Spinal cord (tissue), 10 donors: ENCODE results near the gene KIF26A. TPM values are rescaled to one million over a fixed set of nuclear protein-coding genes. Genes with fewer than 3 reads are reported as not detected.
"Not testable (repeated sequence)": the region's sequence is repeated elsewhere in the genome, so short reads cannot be mapped to it uniquely, and the experiment has no call there.

ENCODE experiments used
- DNase-seq, 6 donors: peaks; one replicate each; pipeline versions ENCODE4 v3.0.0 to v3.0.0-alpha.2; 2013 to 2015; ENCODE audit warnings: low spot score in 6 of 6, low read depth in 4 of 6
- H3K27ac ChIP-seq: one replicate; pipeline ENCODE4 v1.5.1; 2013; ENCODE audit warnings: low read depth, low read length, control low read depth
- H3K27me3 ChIP-seq: one replicate; pipeline ENCODE4 v1.6.1; 2013; ENCODE audit warnings: low read length; ENCODE audit not compliant: control insufficient read depth, insufficient read depth
- H3K36me3 ChIP-seq: one replicate; pipeline ENCODE4 v1.6.1; 2013; ENCODE audit warnings: low read length; ENCODE audit not compliant: control insufficient read depth, insufficient read depth
- H3K4me1 ChIP-seq: one replicate; pipeline ENCODE4 v1.6.1; 2013; ENCODE audit warnings: low read length; ENCODE audit not compliant: control insufficient read depth, insufficient read depth
- H3K4me3 ChIP-seq: one replicate; pipeline ENCODE4 v1.5.1; 2013; ENCODE audit warnings: low read depth, low read length, control low read depth
- H3K9me3 ChIP-seq: one replicate; pipeline ENCODE4 v1.6.1; 2013; ENCODE audit warnings: low read length; ENCODE audit not compliant: control insufficient read depth, insufficient read depth
- WGBS: methylation state at CpG from one replicate; pipeline ENCODE4 v1.1.5; 2013; ENCODE audit warnings: missing lambda C conversion rate; ENCODE audit not compliant: insufficient coverage; 5-methylcytosine and 5-hydroxymethylcytosine counted together
- polyA plus RNA-seq, 2 donors: library from polyadenylated mRNA; unstranded; fragments of 120-200 nt; gene quantifications; one replicate each; pipeline ENCODE4 v1.2.1, GENCODE V29; 2013; ENCODE audit not compliant: insufficient read length in 2 of 2
- total RNA-seq, 2 donors: library from RNA; depleted of rRNA in 1 of 2; stranded (reverse); fragments of 120-200 nt in 1 of 2; fragments of >200 nt in 1 of 2; gene quantifications; one replicate each; pipeline versions ENCODE4 v1.2.3 to v1.2.4, GENCODE V29; 2013 to 2014
- donor health status: healthy.

KIF26A gene
- total and polyA plus RNA-seq, 4 donors = 4.3 to 15.5 (median 10.0) TPM

GRCh38 chr14:104223101-104224041, 85.0 kb downstream of the KIF26A start:
- Histone ChIP-seq H3K4me1 (peaks cover 56% of the 10 kb centered on the region), H3K9me3 (peaks cover 5% of the 10 kb centered on the region), H3K27ac (peak overlapping the region; percentile 33), H3K36me3 (no peaks in the 10 kb centered on the region), H3K27me3 (peaks cover 13% of the 10 kb centered on the region), H3K4me3 (peak overlapping the region; percentile 21)
- 41% methylated on average over 36 of the region's 41 CpGs for WGBS
- peak in 2 of 6 donors; percentile 75 to 80 for DNase-seq

- WGBS = 35% methylated on average over 3 of the region's 8 CpGs
- peak in 2 of 6 donors; percentile 47 to 49 for DNase-seq
- no peak overlapping the region for H3K27ac ChIP-seq
- peaks cover 56% of the 10 kb centered on the region for H3K4me1 ChIP-seq
- H3K36me3 ChIP-seq = no peaks in the 10 kb centered on the region
- peaks cover 5% of the 10 kb centered on the region for H3K9me3 ChIP-seq
- H3K27me3 ChIP-seq = peaks cover 13% of the 10 kb centered on the region
- H3K4me3 ChIP-seq = peak overlapping the region; percentile 21
These were observed 85.7 kb downstream of the KIF26A start for GRCh38 chr14:104224131-104224505.

GRCh38 chr14:104224506-104225277, 86.3 kb downstream of the KIF26A start:
- Histone ChIP-seq H3K27ac (no peak overlapping the region), H3K36me3 (no peaks in the 10 kb centered on the region), H3K4me1 (peaks cover 53% of the 10 kb centered on the region), H3K4me3 (no peak overlapping the region), H3K27me3 (peaks cover 11% of the 10 kb centered on the region), H3K9me3 (peaks cover 5% of the 10 kb centered on the region)
- peak in 1 of 6 donors; percentile 54 for DNase-seq
- 54% methylated on average over 16 of the region's 19 CpGs for WGBS

- H3K9me3 ChIP-seq, H3K27me3 ChIP-seq, H3K27ac ChIP-seq, H3K4me3 ChIP-seq, DNase-seq, H3K36me3 ChIP-seq: not testable (repeated sequence)
- H3K4me1 ChIP-seq = peaks cover 45% of the 10 kb centered on the region
- WGBS = 40% methylated on average over 12 of the region's 28 CpGs
These were observed 87.1 kb downstream of the KIF26A start for GRCh38 chr14:104225278-104226190.

- DNase-seq = no peak
- Histone ChIP-seq H3K27ac (no peak overlapping the region), H3K4me3 (no peak overlapping the region), H3K4me1 (peaks cover 33% of the 10 kb centered on the region), H3K36me3 (no peaks in the 10 kb centered on the region), H3K27me3 (no peaks in the 10 kb centered on the region), H3K9me3 (peaks cover 5% of the 10 kb centered on the region)
- 85% methylated on average over 9 of the region's 17 CpGs for WGBS
These were observed 88.3 kb downstream of the KIF26A start for GRCh38 chr14:104226421-104227383.

GRCh38 chr14:104227806-104228205, 89.4 kb downstream of the KIF26A start:
- Histone ChIP-seq H3K27ac (no peak overlapping the region), H3K36me3 (no peaks in the 10 kb centered on the region), H3K27me3 (no peaks in the 10 kb centered on the region), H3K4me3 (no peak overlapping the region), H3K4me1 (peaks cover 22% of the 10 kb centered on the region), H3K9me3 (peaks cover 5% of the 10 kb centered on the region)
- DNase-seq = no peak
- WGBS = 85% methylated on average over 1 of the region's 1 CpG

GRCh38 chr14:104228221-104228620, 89.8 kb downstream of the KIF26A start:
- Histone ChIP-seq H3K27me3 (no peaks in the 10 kb centered on the region), H3K9me3 (peaks cover 5% of the 10 kb centered on the region), H3K27ac (no peak overlapping the region), H3K36me3 (no peaks in the 10 kb centered on the region), H3K4me1 (peaks cover 18% of the 10 kb centered on the region), H3K4me3 (no peak overlapping the region)
- no peak for DNase-seq
- WGBS = 88% methylated on average over 7 of the region's 7 CpGs

- H3K4me3 ChIP-seq = no peak overlapping the region
- H3K27me3 ChIP-seq = no peaks in the 10 kb centered on the region
- peaks cover 11% of the 10 kb centered on the region for H3K4me1 ChIP-seq
- peaks cover 8% of the 10 kb centered on the region for H3K9me3 ChIP-seq
- no peaks in the 10 kb centered on the region for H3K36me3 ChIP-seq
- 85% methylated on average over 17 of the region's 17 CpGs for WGBS
- DNase-seq = no peak
- no peak overlapping the region for H3K27ac ChIP-seq
These were observed 90.5 kb downstream of the KIF26A start for GRCh38 chr14:104228716-104229533.
